HepG2 (cell line): ENCODE data around the gene CARHSP1. TPM values are rescaled to one million over a fixed set of nuclear protein-coding genes. Genes with fewer than 3 reads are reported as not detected.

Experiments
- ADNP ChIP-seq: sonication (generic); formaldehyde crosslinking; IDR thresholded peaks from 2 replicates; pipeline ENCODE4 v1.4.0; 2020; ENCODE audit warnings: missing genetic modification reagents
- ATAD3A ChIP-seq: sonication (generic); formaldehyde crosslinking; IDR thresholded peaks from 2 replicates; pipeline ENCODE4 v1.4.0; 2020; ENCODE audit warnings: missing genetic modification reagents
- ATRX ChIP-seq: sonication (generic); formaldehyde crosslinking; IDR thresholded peaks from 2 replicates; pipeline ENCODE4 v1.4.0; 2020; ENCODE audit warnings: missing genetic modification reagents, borderline replicate concordance
- EP300 ChIP-seq, 3 experiments: sonication (generic) in 1 of 3; formaldehyde crosslinking in 1 of 3; IDR thresholded peaks; 2 replicates each; pipeline versions ENCODE4 v1.5.1 to v1.6.1; 2011 to 2020; ENCODE audit warnings: low read depth in 2 of 3, low read length in 2 of 3, borderline replicate concordance in 1 of 3, improper control_type of control experiment in 1 of 3, mild to moderate bottlenecking in 1 of 3, missing genetic modification reagents in 1 of 3, moderate library complexity in 1 of 3
- HOXA9 ChIP-seq: sonication (generic); formaldehyde crosslinking; IDR thresholded peaks from 2 replicates; pipeline ENCODE4 v1.8.1; 2022; ENCODE audit warnings: missing genetic modification reagents, mild to moderate bottlenecking, moderate library complexity, borderline replicate concordance
- KLF15 ChIP-seq: sonication (generic); formaldehyde crosslinking; IDR thresholded peaks from 2 replicates; pipeline ENCODE4 v1.8.1; 2023; ENCODE audit warnings: borderline replicate concordance, mild to moderate bottlenecking, inconsistent platforms, missing genetic modification reagents, mixed read lengths
- NCOA5 ChIP-seq: sonication (generic); formaldehyde crosslinking; IDR thresholded peaks from 2 replicates; pipeline ENCODE4 v1.4.0; 2020; ENCODE audit warnings: missing genetic modification reagents
- NFKBIZ ChIP-seq: IDR thresholded peaks from 2 replicates; pipeline ENCODE4 v1.6.1; 2018; ENCODE audit warnings: missing genetic modification reagents, missing compliant biosample characterization
- ONECUT2 ChIP-seq: sonication (generic); formaldehyde crosslinking; IDR thresholded peaks from 2 replicates; pipeline ENCODE4 v1.4.0; 2020; ENCODE audit warnings: missing genetic modification reagents
- PITX1 ChIP-seq: sonication (generic); formaldehyde crosslinking; IDR thresholded peaks from 2 replicates; pipeline ENCODE4 v1.5.1; 2020; ENCODE audit warnings: mild to moderate bottlenecking, missing genetic modification reagents
- RFX3 ChIP-seq: IDR thresholded peaks from 2 replicates; pipeline ENCODE4 v1.6.1; 2016; ENCODE audit warnings: missing biosample characterization, missing genetic modification reagents
- ZBTB7B ChIP-seq: sonication (generic); formaldehyde crosslinking; IDR thresholded peaks from 2 replicates; pipeline ENCODE4 v1.4.0; 2020; ENCODE audit warnings: missing genetic modification reagents
- ZNF143 ChIP-seq: sonication (generic); formaldehyde crosslinking; IDR thresholded peaks from 2 replicates; pipeline ENCODE4 v1.4.0; 2020; ENCODE audit warnings: missing genetic modification reagents
- ZNF430 ChIP-seq: sonication (generic); formaldehyde crosslinking; IDR thresholded peaks from 2 replicates; pipeline ENCODE4 v1.9.0; 2021; ENCODE audit warnings: mild to moderate bottlenecking, missing genetic modification reagents
- ZNF569 ChIP-seq: sonication (generic); formaldehyde crosslinking; IDR thresholded peaks from 2 replicates; pipeline ENCODE4 v1.5.0; 2020; ENCODE audit warnings: mild to moderate bottlenecking, missing genetic modification reagents, moderate library complexity, borderline replicate concordance
- ZNF607 ChIP-seq: sonication (generic); formaldehyde crosslinking; IDR thresholded peaks from 2 replicates; pipeline ENCODE4 v1.5.1; 2020; ENCODE audit warnings: missing genetic modification reagents, mild to moderate bottlenecking, borderline replicate concordance
- ZNF644 ChIP-seq: IDR thresholded peaks from 2 replicates; pipeline ENCODE4 v1.6.1; 2016; ENCODE audit warnings: low read depth
- ZNF782 ChIP-seq: sonication (generic); formaldehyde crosslinking; IDR thresholded peaks from 2 replicates; pipeline ENCODE4 v1.4.0; 2020; ENCODE audit warnings: missing genetic modification reagents, mild to moderate bottlenecking, borderline replicate concordance
- polyA plus RNA-seq, 8 experiments: library from polyadenylated mRNA; depleted of rRNA in 3 of 8; stranded (reverse) in 7 of 8; unstranded in 1 of 8; fragments of >200 nt; fragmentation: Illumina TruSeq in 4 of 8; extraction: Trizol in 4 of 8; gene quantifications; 2 replicates each; pipeline versions ENCODE4 v1.2.1 to v1.2.3, GENCODE V29; 2011 to 2016; ENCODE audit warnings: low read depth in 4 of 8, missing spikeins in 1 of 8, mixed read lengths in 1 of 8; ENCODE audit not compliant: insufficient read depth in 1 of 8
- total RNA-seq, 5 experiments: library from RNA; depleted of rRNA; stranded (reverse); fragments of >200 nt; fragmentation: Illumina TruSeq; extraction: Trizol; gene quantifications; 2 replicates each; pipeline ENCODE4 v1.2.3, GENCODE V29; 2016; ENCODE audit warnings: low read depth in 1 of 5
- TF ChIP-seq, protein P1 (sequence below): sonication (generic); formaldehyde crosslinking; IDR thresholded peaks from 2 replicates; pipeline ENCODE4 v1.5.1; 2020; ENCODE audit warnings: mild to moderate bottlenecking, missing genetic modification reagents, borderline replicate concordance
- TF ChIP-seq, protein P2 (sequence below): sonication (generic); formaldehyde crosslinking; IDR thresholded peaks from 2 replicates; pipeline ENCODE4 v1.4.0; 2020; ENCODE audit warnings: missing genetic modification reagents, borderline replicate concordance
- TF ChIP-seq, protein P3 (sequence below): sonication (generic); formaldehyde crosslinking; IDR thresholded peaks from 2 replicates; pipeline ENCODE4 v1.5.1; 2020; ENCODE audit warnings: missing genetic modification reagents, mild to moderate bottlenecking, borderline replicate concordance

Gene CARHSP1
- total and polyA plus RNA-seq, 2 of the 13 experiments (the other 11 are each of a cell fraction or from before 2014, with no cell fraction given): 173 to 345 TPM

DNA sequence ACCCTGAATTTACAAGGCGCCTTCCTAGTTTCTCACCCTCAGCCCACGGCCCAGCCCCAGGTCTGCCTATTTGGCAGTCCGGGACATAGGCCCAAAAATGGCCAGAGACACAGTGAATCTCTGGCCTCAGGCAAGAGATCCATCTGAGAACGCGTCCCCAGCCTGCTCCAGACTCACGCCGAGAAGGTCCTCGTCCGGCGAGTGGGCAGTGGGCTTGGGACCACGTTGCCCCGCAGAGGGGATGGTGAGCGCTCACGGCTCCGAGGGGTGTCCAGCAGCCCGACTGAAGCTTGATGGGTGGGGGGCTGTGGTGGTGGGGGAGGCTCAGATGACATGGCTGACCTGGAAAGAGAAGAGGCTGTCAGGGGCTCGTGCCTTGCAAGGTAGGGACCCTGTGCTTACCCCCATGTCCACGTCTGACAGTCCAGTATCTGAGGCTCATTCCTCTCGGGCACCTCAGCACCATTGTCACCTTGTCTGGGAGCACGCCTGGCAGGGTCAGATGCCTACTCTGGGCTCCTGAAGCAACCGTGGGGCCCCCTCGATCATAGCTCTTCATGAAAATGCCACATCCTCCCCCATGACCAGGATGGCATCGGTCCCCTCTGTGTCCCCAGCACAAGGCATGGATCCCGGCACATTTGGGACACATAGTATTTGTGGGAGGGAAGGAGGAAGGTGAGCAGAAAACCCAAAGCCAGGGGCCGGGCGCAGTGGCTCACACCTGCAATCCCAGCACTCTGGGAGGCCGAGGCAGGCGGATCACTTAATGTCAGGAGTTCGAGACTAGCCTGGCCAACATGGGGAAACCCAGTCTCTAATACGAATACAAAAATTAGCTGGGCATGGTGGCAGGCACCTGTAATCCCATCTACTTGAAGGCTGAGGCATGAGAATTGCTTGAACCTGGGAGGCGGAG, 9.6 kb downstream of the CARHSP1 start (continued):
- TF ChIP-seq PITX1: no peak
- 0 out of 2 replicates have a peak, but pooled peaks have one; percentile 25 for TF ChIP-seq ADNP (CRISPR knock-in tag)
- no peak for TF ChIP-seq ONECUT2 (CRISPR knock-in tag)
- TF ChIP-seq, protein P1, sequence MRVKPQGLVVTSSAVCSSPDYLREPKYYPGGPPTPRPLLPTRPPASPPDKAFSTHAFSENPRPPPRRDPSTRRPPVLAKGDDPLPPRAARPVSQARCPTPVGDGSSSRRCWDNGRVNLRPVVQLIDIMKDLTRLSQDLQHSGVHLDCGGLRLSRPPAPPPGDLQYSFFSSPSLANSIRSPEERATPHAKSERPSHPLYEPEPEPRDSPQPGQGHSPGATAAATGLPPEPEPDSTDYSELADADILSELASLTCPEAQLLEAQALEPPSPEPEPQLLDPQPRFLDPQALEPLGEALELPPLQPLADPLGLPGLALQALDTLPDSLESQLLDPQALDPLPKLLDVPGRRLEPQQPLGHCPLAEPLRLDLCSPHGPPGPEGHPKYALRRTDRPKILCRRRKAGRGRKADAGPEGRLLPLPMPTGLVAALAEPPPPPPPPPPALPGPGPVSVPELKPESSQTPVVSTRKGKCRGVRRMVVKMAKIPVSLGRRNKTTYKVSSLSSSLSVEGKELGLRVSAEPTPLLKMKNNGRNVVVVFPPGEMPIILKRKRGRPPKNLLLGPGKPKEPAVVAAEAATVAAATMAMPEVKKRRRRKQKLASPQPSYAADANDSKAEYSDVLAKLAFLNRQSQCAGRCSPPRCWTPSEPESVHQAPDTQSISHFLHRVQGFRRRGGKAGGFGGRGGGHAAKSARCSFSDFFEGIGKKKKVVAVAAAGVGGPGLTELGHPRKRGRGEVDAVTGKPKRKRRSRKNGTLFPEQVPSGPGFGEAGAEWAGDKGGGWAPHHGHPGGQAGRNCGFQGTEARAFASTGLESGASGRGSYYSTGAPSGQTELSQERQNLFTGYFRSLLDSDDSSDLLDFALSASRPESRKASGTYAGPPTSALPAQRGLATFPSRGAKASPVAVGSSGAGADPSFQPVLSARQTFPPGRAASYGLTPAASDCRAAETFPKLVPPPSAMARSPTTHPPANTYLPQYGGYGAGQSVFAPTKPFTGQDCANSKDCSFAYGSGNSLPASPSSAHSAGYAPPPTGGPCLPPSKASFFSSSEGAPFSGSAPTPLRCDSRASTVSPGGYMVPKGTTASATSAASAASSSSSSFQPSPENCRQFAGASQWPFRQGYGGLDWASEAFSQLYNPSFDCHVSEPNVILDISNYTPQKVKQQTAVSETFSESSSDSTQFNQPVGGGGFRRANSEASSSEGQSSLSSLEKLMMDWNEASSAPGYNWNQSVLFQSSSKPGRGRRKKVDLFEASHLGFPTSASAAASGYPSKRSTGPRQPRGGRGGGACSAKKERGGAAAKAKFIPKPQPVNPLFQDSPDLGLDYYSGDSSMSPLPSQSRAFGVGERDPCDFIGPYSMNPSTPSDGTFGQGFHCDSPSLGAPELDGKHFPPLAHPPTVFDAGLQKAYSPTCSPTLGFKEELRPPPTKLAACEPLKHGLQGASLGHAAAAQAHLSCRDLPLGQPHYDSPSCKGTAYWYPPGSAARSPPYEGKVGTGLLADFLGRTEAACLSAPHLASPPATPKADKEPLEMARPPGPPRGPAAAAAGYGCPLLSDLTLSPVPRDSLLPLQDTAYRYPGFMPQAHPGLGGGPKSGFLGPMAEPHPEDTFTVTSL (CRISPR knock-in tag): no peak
- TF ChIP-seq ZNF782 (CRISPR knock-in tag): no peak
- no peak for TF ChIP-seq RFX3 (CRISPR knock-in tag)
- TF ChIP-seq ZNF430: no peak; the same call in 1 of the 2 replicates
- 0 out of 2 replicates have a peak, but pooled peaks have one; percentile 29 for TF ChIP-seq ZNF607 (CRISPR knock-in tag)
- TF ChIP-seq ZNF569 (CRISPR knock-in tag): no peak
- TF ChIP-seq NCOA5 (CRISPR knock-in tag): no peak
- TF ChIP-seq, protein P2, sequence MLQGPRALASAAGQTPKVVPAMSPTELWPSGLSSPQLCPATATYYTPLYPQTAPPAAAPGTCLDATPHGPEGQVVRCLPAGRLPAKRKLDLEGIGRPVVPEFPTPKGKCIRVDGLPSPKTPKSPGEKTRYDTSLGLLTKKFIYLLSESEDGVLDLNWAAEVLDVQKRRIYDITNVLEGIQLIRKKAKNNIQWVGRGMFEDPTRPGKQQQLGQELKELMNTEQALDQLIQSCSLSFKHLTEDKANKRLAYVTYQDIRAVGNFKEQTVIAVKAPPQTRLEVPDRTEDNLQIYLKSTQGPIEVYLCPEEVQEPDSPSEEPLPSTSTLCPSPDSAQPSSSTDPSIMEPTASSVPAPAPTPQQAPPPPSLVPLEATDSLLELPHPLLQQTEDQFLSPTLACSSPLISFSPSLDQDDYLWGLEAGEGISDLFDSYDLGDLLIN (CRISPR knock-in tag): no peak
- TF ChIP-seq, protein P3, sequence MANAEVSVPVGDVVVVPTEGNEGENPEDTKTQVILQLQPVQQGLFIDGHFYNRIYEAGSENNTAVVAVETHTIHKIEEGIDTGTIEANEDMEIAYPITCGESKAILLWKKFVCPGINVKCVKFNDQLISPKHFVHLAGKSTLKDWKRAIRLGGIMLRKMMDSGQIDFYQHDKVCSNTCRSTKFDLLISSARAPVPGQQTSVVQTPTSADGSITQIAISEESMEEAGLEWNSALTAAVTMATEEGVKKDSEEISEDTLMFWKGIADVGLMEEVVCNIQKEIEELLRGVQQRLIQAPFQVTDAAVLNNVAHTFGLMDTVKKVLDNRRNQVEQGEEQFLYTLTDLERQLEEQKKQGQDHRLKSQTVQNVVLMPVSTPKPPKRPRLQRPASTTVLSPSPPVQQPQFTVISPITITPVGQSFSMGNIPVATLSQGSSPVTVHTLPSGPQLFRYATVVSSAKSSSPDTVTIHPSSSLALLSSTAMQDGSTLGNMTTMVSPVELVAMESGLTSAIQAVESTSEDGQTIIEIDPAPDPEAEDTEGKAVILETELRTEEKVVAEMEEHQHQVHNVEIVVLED: no peak
- no peak for TF ChIP-seq HOXA9 (CRISPR knock-in tag)
- TF ChIP-seq EP300 (IDR thresholded peaks at IDR 0.05; ENCODE audit: low read depth in 2 of 2, low read length in 2 of 2): no peak
- TF ChIP-seq EP300 (CRISPR knock-in tag; IDR thresholded peaks at IDR 0.05; ENCODE audit: borderline replicate concordance): no peak
- no peak for TF ChIP-seq ATRX (CRISPR knock-in tag)
- TF ChIP-seq ATAD3A (CRISPR knock-in tag): 0 out of 2 replicates have a peak, but pooled peaks have one; percentile 16
- TF ChIP-seq ZBTB7B (CRISPR knock-in tag): no peak
- no peak for TF ChIP-seq NFKBIZ (CRISPR knock-in tag)
- TF ChIP-seq ZNF143 (CRISPR knock-in tag): no peak
- TF ChIP-seq ZNF644 (CRISPR knock-in tag): no peak
- TF ChIP-seq KLF15 (CRISPR knock-in tag): no peak
